Vagina (tissue), 2 donors: ENCODE measurements around the gene TPGS1.

Experiments
- POLR2A ChIP-seq, 2 donors: fragments of 450-650 bp; IDR thresholded peaks; one replicate each; pipeline ENCODE4 v1.6.1; 2017; ENCODE audit warnings: antibody characterized with exemption in 2 of 2, mild to moderate bottlenecking in 2 of 2, moderate library complexity in 2 of 2
- POLR2AphosphoS5 ChIP-seq, 2 donors: sonication (generic); formaldehyde crosslinking; IDR thresholded peaks; one replicate each; pipeline ENCODE4 v1.9.0; 2017; ENCODE audit warnings: antibody characterized with exemption in 2 of 2, mild to moderate bottlenecking in 2 of 2, low read depth in 1 of 2; ENCODE audit not compliant: insufficient read depth in 1 of 2
- TF ChIP-seq, protein P1 (sequence below), 3 experiments: fragments of 450-650 bp in 2 of 3; fragments of 200-600 bp in 1 of 3; sonication (generic) in 1 of 3; IDR thresholded peaks; one replicate each; pipeline ENCODE4 v1.5.1; 2017 to 2019; ENCODE audit warnings: antibody characterized with exemption in 3 of 3, mild to moderate bottlenecking in 2 of 3, moderate library complexity in 2 of 3

DNA sequence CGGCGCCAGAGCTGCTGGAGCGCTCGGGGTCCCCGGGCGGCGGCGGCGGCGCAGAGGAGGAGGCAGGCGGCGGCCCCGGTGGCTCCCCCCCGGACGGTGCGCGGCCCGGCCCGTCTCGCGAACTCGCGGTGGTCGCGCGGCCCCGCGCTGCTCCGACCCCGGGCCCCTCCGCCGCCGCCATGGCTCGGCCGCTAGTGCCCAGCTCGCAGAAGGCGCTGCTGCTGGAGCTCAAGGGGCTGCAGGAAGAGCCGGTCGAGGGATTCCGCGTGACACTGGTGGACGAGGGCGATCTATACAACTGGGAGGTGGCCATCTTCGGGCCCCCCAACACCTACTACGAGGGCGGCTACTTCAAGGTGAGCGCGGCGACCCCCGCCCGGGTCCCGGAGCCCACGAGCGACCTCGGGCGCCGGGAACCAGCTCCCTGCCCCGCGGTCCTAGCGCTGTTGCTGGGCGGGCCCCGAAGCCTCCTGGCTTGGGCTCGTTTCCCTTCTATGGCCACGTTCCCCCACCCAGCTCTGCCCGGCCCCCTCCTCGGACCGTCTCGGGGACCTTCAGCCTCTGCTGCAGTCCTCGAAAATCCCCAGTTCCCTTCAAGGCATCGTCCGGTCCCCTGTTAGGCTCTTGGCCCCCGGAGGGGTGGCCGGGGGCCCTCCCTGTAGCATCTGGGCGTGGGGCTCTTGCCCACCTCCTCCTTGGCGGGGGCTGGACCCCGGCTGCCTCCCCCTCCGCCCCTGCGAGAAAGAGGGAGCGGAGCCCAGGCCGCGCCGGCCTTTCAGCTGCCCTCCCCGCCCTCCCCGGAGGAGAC is 24.7 kb downstream of the TPGS1 start, which contains the start of gene CDC34:
- TF ChIP-seq, protein P1, sequence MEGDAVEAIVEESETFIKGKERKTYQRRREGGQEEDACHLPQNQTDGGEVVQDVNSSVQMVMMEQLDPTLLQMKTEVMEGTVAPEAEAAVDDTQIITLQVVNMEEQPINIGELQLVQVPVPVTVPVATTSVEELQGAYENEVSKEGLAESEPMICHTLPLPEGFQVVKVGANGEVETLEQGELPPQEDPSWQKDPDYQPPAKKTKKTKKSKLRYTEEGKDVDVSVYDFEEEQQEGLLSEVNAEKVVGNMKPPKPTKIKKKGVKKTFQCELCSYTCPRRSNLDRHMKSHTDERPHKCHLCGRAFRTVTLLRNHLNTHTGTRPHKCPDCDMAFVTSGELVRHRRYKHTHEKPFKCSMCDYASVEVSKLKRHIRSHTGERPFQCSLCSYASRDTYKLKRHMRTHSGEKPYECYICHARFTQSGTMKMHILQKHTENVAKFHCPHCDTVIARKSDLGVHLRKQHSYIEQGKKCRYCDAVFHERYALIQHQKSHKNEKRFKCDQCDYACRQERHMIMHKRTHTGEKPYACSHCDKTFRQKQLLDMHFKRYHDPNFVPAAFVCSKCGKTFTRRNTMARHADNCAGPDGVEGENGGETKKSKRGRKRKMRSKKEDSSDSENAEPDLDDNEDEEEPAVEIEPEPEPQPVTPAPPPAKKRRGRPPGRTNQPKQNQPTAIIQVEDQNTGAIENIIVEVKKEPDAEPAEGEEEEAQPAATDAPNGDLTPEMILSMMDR (IDR thresholded peaks at IDR 0.05): no peak
- TF ChIP-seq POLR2A (IDR thresholded peaks at IDR 0.05) (peak in 1 of 2 donors; percentile 68), POLR2AphosphoS5 (IDR thresholded peaks at IDR 0.05; ENCODE audit: insufficient read depth in 1 of 2, low read depth in 1 of 2) (peak in 1 of 2 donors; percentile 21)
